ENCODE results near the gene LRIG2.
"Not testable (repeated sequence)": the region's sequence is repeated elsewhere in the genome, so short reads cannot be mapped to it uniquely, and the experiment has no call there.

LRIG2 gene

DNA sequence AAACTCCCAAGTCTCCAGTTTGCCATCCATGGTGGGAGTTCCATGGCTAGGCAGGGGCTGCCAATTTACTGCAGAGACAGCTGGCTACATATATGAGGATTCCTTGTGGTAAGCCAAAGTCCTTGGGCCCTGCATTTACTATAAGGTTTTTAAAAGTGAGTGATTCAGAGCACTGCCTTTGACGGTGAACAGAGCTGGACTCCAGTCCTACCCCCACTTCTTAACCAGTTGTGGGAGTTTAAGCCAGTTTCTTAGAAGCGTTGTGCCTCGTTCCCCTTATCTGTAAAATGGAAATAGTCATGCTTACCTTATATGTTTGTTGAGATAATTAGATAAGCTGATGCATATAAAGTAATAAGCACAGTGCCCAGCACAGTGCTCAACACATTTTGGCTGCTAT, 64.6 kb downstream of the LRIG2 start:
- Histone ChIP-seq H3K9ac (no peak overlapping the region), H3K36me3 (no peaks in the 10 kb centered on the region), H3K27ac (no peak overlapping the region), H3K9me3 (no peaks in the 10 kb centered on the region), H3K4me3 (no peak overlapping the region), H4K20me1 (no peaks in the 10 kb centered on the region), H3K4me1 (peaks cover 11% of the 10 kb centered on the region), H3K27me3 (no peaks in the 10 kb centered on the region), H3K4me2 (no peak overlapping the region)
- no peak for TF ChIP-seq Cebpa-rat (IDR thresholded peaks at IDR 0.05)

DNA sequence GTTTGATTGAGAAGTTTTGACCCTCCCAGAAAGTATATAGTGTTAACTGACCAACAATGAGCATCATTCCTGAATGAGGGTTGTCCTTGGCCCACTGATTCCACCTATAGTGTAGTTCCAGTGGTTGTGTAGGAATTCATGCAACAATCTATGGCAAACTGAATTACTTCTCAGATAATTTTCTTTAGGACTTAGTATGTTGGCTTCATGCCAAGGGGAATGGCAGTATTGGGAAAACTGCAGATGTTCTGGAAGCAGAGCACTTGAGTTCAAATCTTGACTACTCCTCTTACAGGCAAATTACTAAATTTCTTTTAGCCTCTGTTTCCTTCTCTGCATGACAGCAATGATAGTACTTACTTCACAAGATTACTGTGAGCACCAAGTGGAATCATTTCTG, 65.8 kb downstream of the LRIG2 start:
- no peak overlapping the region for H3K4me2 ChIP-seq
- no peak for TF ChIP-seq Cebpa-rat (IDR thresholded peaks at IDR 0.05)
- peaks cover 19% of the 10 kb centered on the region for H3K4me1 ChIP-seq
- no peak overlapping the region for H3K9ac ChIP-seq
- no peaks in the 10 kb centered on the region for H4K20me1 ChIP-seq
- H3K27me3 ChIP-seq = no peaks in the 10 kb centered on the region
- no peaks in the 10 kb centered on the region for H3K36me3 ChIP-seq
- H3K4me3 ChIP-seq = no peak overlapping the region
- H3K27ac ChIP-seq = no peak overlapping the region
- no peaks in the 10 kb centered on the region for H3K9me3 ChIP-seq

DNA sequence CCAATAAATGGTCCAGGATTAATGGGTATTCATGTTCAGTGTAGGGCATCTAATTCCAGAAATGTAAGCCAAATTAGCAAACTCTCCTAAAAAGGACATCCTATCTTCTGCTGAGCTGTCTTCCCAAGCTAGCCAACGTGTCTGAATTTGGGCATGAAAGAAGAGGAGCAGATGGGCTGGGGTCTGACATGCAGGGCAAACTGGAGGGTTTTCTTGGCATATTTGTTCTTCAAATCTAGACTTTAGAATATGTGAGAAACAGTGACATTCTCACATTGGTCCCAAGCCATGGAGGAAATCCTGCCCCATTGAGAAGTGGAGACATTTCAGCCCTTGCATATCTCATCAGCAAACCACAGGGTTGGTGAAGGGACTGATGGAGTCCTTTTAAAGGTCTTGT, 67.2 kb downstream of the LRIG2 start:
- Histone ChIP-seq H3K9ac (no peak overlapping the region), H4K20me1 (no peaks in the 10 kb centered on the region), H3K27me3 (no peaks in the 10 kb centered on the region), H3K4me1 (peaks cover 19% of the 10 kb centered on the region), H3K9me3 (no peaks in the 10 kb centered on the region), H3K36me3 (no peaks in the 10 kb centered on the region), H3K4me2 (no peak overlapping the region), H3K27ac (no peak overlapping the region), H3K4me3 (no peak overlapping the region)
- TF ChIP-seq Cebpa-rat (IDR thresholded peaks at IDR 0.05) = no peak

DNA sequence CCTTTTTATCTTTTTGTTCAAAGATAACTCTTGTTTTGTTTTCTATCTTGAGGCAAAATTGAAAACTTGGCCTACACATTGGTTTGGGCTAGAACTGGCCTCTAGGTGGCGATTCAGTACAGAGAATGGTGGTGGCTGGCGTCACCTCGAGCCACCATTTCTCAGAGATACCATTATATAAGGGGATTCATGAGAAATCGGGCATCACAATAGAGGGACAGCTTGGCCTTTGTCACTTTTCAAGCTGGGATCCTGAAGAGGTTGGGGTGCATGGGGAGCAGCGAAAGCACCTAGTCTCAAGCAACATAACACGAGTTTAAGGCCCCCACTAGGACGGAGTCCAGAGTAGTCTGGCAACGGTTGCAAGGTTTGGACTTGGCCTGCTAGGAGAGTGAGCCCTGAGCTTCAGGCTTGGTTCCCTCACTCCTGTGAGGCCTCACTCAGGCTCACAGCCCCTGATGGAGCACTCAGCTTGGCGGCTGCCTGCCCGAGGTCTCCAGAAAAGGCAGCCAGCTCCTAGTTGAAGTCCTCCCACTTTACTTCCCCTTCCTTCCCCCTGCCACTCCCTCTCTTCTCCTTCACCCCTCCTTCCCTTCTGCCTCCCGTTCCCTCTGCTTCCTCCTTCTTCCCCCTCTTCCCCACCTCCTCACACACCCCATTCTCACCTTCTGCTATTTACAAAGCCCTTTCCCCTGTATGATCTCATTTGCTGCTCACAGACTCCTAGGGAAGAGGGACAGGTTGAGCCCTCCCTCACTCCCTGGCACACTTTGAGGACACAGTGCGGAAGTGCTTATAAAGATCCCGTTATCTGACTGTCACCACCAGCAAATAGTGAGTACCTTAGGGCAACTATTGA, 67.8 kb downstream of the LRIG2 start:
- Histone ChIP-seq H3K27ac (0 out of 2 replicates have a peak overlapping the region, but pooled peaks have one; percentile 18), H3K27me3 (no peaks in the 10 kb centered on the region), H3K4me2 (peak overlapping the region; percentile 21), H3K4me3 (no peak overlapping the region), H3K4me1 (peaks cover 19% of the 10 kb centered on the region), H3K9me3 (no peaks in the 10 kb centered on the region), H4K20me1 (no peaks in the 10 kb centered on the region), H3K36me3 (no peaks in the 10 kb centered on the region), H3K9ac (no peak overlapping the region)
- TF ChIP-seq Cebpa-rat (IDR thresholded peaks at IDR 0.05) = no peak

DNA sequence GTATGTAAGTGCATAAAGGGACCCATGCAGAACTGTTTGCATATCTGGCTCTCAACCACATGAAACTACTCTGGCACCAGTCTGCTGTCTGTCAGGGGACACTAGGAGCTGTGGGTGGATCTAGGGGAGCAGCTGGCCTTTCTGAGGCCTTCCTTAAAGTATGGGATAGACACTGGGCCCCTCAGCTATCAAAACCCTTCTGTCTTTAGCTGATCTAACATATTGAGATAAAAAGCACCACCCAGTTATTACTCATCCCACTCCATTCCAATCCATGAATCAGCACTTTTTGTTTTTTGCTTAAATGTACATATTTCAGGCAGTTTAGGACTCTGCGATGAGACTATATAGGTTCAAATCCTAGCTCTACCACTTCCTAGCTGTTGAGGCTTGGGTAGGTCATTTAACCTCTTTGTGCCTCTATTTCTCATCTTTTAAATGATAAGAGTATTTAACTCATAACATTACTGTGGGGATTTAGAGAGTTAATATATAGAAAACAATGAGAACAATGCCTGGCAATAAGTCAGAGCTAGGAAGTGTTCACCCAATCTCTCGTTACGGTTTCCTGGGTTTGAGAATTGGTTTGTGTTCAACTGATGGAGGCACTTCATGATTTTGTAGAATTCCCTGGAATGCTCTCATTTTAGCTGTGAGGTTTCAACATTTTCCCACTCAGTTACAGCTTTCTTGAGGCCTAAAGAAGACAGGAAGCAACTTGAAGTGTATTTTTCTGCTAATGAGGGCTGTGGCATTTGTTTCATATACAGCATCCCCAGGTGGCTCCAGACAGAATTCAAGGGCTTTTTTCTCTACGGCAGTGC, 68.9 kb downstream of the LRIG2 start:
- no peaks in the 10 kb centered on the region for H3K27me3 ChIP-seq
- H3K9me3 ChIP-seq = no peaks in the 10 kb centered on the region
- TF ChIP-seq Cebpa-rat (IDR thresholded peaks at IDR 0.05) = no peak
- no peak overlapping the region for H3K27ac ChIP-seq
- no peaks in the 10 kb centered on the region for H4K20me1 ChIP-seq
- no peak overlapping the region for H3K9ac ChIP-seq
- H3K36me3 ChIP-seq = no peaks in the 10 kb centered on the region
- no peak overlapping the region for H3K4me2 ChIP-seq
- H3K4me3 ChIP-seq = no peak overlapping the region
- peaks cover 24% of the 10 kb centered on the region for H3K4me1 ChIP-seq

DNA sequence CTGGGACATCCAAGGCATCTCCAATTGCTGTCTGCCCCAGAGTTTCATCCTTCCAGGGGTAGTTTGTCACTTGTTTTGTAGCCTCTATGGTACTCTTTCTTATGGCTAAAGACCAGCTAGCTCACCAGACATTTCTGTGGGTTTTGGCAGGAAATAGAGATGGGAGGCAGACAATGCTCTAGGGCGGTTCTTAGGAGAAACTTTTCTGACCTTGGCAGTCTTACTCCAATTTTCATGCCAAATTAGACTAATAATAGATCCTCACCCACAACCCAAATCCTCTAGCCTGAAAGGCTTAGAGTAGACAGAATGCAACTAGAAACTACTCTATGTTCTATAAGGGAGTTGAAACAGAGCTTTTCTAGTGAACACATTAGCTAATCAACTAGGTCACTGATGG, 69.8 kb downstream of the LRIG2 start:
- Histone ChIP-seq H3K4me2 (peak overlapping the region; percentile 33), H3K9me3 (no peaks in the 10 kb centered on the region), H4K20me1 (no peaks in the 10 kb centered on the region), H3K36me3 (no peaks in the 10 kb centered on the region), H3K9ac (no peak overlapping the region), H3K27ac (no peak overlapping the region), H3K4me3 (no peak overlapping the region), H3K27me3 (no peaks in the 10 kb centered on the region), H3K4me1 (peaks cover 29% of the 10 kb centered on the region)
- no peak for TF ChIP-seq Cebpa-rat (IDR thresholded peaks at IDR 0.05)

DNA sequence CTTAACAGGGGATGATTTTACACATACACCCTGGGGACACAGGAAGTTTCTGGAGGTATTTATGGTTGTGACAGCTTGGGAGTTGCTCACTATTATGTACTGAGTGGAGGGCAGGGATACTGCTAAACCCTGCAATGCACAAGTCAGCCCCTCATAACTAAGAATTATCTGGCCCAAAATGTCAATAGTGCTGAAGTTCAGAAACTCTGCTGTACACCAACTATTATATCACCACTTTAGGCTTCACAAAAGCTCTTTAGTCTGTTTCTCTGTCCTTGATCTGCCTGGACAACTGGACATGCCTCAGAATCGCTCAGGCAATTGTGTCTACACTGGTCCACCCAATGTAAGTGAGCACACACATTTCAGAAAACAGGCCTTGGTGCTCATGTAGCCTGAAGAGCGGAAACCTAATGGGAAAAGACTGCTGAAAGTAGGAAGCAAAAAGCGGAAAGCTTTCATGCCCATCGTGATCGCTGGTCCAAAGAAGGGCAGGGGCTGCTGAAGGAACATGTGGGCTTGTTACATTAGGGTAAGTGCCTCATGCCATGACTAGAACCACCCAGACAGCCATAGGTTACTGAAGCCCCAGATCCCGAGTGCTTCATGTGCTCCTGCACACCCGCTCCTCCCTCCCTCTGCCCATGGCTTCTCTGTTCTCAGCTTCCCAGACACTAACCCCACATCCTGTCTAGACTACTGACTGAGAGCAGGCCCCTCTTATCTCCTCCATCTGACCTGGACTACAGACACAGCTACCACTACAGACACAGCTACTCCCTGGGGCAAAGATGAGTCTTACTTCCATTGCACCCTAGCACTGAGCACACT, 73.5 kb downstream of the LRIG2 start:
- H3K4me2 ChIP-seq = 0 out of 2 replicates have a peak overlapping the region, but pooled peaks have one; percentile 3

DNA sequence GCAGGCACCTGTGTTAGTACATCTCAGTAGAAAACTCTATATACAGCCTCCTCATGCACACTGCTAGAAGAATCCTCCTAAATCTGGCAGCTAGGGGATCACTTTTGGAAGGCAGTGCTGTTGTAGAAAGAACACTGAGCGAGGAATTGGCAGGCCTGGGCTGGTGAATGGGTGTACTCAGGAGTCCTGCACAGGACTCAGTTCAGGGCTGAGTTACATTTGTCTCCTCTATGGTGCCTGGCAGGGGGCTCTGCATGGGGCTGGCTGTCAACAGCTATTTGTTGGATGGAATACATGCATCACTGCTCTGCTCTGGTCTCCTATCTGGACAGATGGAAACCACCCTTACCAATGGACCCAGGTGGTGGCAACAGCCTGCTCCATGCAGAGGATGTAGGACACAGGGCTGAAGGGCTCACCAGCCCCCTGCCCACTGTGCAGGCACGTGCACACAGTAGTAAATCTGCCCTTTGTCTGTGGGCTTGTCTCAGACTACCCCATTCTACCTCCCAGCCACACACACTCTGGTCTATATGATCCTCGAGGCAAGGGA, 74.2 kb downstream of the LRIG2 start:
- no peak overlapping the region for H3K27ac ChIP-seq
- peaks cover 22% of the 10 kb centered on the region for H3K4me1 ChIP-seq
- no peak overlapping the region for H3K4me2 ChIP-seq
- H3K9me3 ChIP-seq = no peaks in the 10 kb centered on the region
- TF ChIP-seq Cebpa-rat (IDR thresholded peaks at IDR 0.05) = no peak
- H4K20me1 ChIP-seq = no peaks in the 10 kb centered on the region
- H3K27me3 ChIP-seq = no peaks in the 10 kb centered on the region
- no peak overlapping the region for H3K9ac ChIP-seq
- no peak overlapping the region for H3K4me3 ChIP-seq
- H3K36me3 ChIP-seq = no peaks in the 10 kb centered on the region

More for the DNA sequence above, 73.5 kb downstream of the LRIG2 start:
- no peaks in the 10 kb centered on the region for H3K27me3 ChIP-seq
- H3K9ac ChIP-seq = no peak overlapping the region
- H3K9me3 ChIP-seq = no peaks in the 10 kb centered on the region
- H3K27ac ChIP-seq = no peak overlapping the region
- no peaks in the 10 kb centered on the region for H3K36me3 ChIP-seq
- no peak for TF ChIP-seq Cebpa-rat (IDR thresholded peaks at IDR 0.05)
- no peak overlapping the region for H3K4me3 ChIP-seq
- no peaks in the 10 kb centered on the region for H4K20me1 ChIP-seq
- H3K4me1 ChIP-seq = peaks cover 25% of the 10 kb centered on the region

DNA sequence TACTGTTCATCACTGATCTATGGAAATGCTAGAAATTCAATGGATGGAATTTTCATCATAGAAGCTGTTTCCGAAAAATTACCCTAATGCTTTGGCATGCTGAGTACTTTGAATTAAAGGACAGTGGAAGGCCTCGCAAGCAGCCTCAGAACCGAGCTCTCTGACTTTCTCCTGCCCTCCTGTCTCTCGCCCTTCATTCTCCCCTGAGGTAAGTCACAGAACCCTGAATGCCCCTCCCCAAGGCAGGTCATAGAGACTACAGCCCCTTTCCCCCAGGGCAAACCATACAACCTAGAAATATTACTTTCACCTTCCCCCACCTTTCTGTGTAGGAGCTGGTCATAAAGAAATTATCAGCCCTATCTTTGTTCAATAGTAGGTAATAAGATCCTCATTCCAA, 74.8 kb downstream of the LRIG2 start:
- Histone ChIP-seq H3K4me1 (peaks cover 16% of the 10 kb centered on the region), H3K36me3 (no peaks in the 10 kb centered on the region), H3K4me2 (no peak overlapping the region), H3K9me3 (no peaks in the 10 kb centered on the region), H3K9ac (no peak overlapping the region), H3K27ac (no peak overlapping the region), H4K20me1 (no peaks in the 10 kb centered on the region), H3K4me3 (no peak overlapping the region), H3K27me3 (no peaks in the 10 kb centered on the region)
- no peak for TF ChIP-seq Cebpa-rat (IDR thresholded peaks at IDR 0.05)

DNA sequence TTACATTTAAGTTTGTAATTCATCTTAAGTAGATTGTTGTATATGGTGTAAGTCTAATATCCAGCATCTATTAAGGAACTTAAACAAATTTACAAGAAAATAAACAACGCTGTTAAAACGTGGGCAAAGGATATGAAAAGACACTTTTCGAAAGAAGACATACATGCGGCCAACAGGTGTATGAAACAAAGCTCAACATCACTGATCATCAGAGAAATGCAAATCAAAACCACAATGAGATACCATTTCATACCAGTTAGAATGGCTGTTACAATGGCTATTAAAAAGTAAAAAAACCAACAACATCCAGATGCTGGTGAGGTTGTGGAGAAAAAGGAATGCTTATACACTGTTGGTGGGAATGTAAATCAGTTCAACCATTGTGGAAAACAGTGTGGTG, 77.5 kb downstream of the LRIG2 start:
- not testable (repeated sequence) for H3K4me3 ChIP-seq, H3K27me3 ChIP-seq, H3K4me2 ChIP-seq, H3K36me3 ChIP-seq, H3K9ac ChIP-seq, H4K20me1 ChIP-seq, H3K4me1 ChIP-seq, H3K27ac ChIP-seq, H3K9me3 ChIP-seq

All from BLaER1 (cell line).